Measurements from ENCODE around the gene A4GALT.

- TF ChIP-seq TAF1 (IDR thresholded peaks at IDR 0.05; ENCODE audit: borderline replicate concordance, low read depth, low read length) (no peak), POLR2A (IDR thresholded peaks at IDR 0.05; ENCODE audit: low read depth, low read length) (no peak), POLR2AphosphoS5 (IDR thresholded peaks at IDR 0.05; ENCODE audit: low read depth, low read length) (no peak)
Measured at GRCh38 chr22:42711281-42711731, 9.4 kb downstream of the A4GALT start.

Measured in GM12892 (cell line).